ENCODE results near the gene NFATC2IP.

NFATC2IP gene

GRCh38 chr16:28950648-28951409 is at the start of gene NFATC2IP:
Gene NFATC2IP, plus strand, starts transcription at chr16:28950937. Its CDS starts 75 bp downstream, at chr16:28951012.
- DNase-seq (ENCODE audit: low read depth in 2 of 2) = peak; percentile 99 to 100

- no peak for DNase-seq (ENCODE audit: low read depth in 2 of 2)
Measured at GRCh38 chr16:28901862-28902261, 48.9 kb upstream of the NFATC2IP start.

- no peak for DNase-seq (ENCODE audit: low read depth in 2 of 2)
Measured at GRCh38 chr16:28902909-28903308, 47.8 kb upstream of the NFATC2IP start.

GRCh38 chr16:28903344-28904042 is 47.2 kb upstream of the NFATC2IP start:
- no peak for DNase-seq (ENCODE audit: low read depth in 2 of 2)

GRCh38 chr16:28904363-28904762 is 46.4 kb upstream of the NFATC2IP start:
- DNase-seq (ENCODE audit: low read depth in 2 of 2) = no peak

- no peak for DNase-seq (ENCODE audit: low read depth in 2 of 2)
Measured at GRCh38 chr16:28904828-28905227, 45.9 kb upstream of the NFATC2IP start.

- no peak for DNase-seq (ENCODE audit: low read depth in 2 of 2)
Measured at GRCh38 chr16:28905229-28905754, 45.4 kb upstream of the NFATC2IP start.

GRCh38 chr16:28905800-28906372 is 44.9 kb upstream of the NFATC2IP start:
- DNase-seq (ENCODE audit: low read depth in 2 of 2) = no peak

GRCh38 chr16:28910086-28911031 is 40.4 kb upstream of the NFATC2IP start:
- DNase-seq (ENCODE audit: low read depth in 2 of 2) = no peak

- no peak for DNase-seq (ENCODE audit: low read depth in 2 of 2)
Measured at GRCh38 chr16:28912558-28912957, 38.2 kb upstream of the NFATC2IP start.

- no peak for DNase-seq (ENCODE audit: low read depth in 2 of 2)
Measured at GRCh38 chr16:28913946-28914724, 36.6 kb upstream of the NFATC2IP start.

GRCh38 chr16:28915181-28915580 is 35.6 kb upstream of the NFATC2IP start:
- DNase-seq (ENCODE audit: low read depth in 2 of 2) = no peak

- DNase-seq (ENCODE audit: low read depth in 2 of 2) = no peak
Measured at GRCh38 chr16:28917095-28917494, 33.6 kb upstream of the NFATC2IP start.

GRCh38 chr16:28918698-28919097 is 32.0 kb upstream of the NFATC2IP start:
- DNase-seq (ENCODE audit: low read depth in 2 of 2) = no peak

GRCh38 chr16:28923231-28923587 is 27.5 kb upstream of the NFATC2IP start:
- DNase-seq (ENCODE audit: low read depth in 2 of 2) = no peak

- no peak for DNase-seq (ENCODE audit: low read depth in 2 of 2)
Measured at GRCh38 chr16:28923652-28924398, 26.9 kb upstream of the NFATC2IP start.

- no peak for DNase-seq (ENCODE audit: low read depth in 2 of 2)
Measured at GRCh38 chr16:28924399-28924761, 26.4 kb upstream of the NFATC2IP start.

- DNase-seq (ENCODE audit: low read depth in 2 of 2) = peak; percentile 88 to 98
Measured at GRCh38 chr16:28924762-28925385, 25.9 kb upstream of the NFATC2IP start, which contains the start of gene RABEP2. Gene RABEP2, minus strand, starts transcription at chr16:28925238. Its CDS starts 75 bp downstream, at chr16:28925163.

Measured in stimulated activated CD4-positive, alpha-beta T cell treated with anti-CD3 and anti-CD28 coated beads, Interleukin-1b, Interleukin-23, amount 100 ng/mL, for 4 hours (primary cell).